Colon (tissue), 2 donors: ENCODE data around the gene B9D1.

Source experiments
- FAIRE-seq: peaks from 2 replicates; lab custom pipeline; 2012; peaks lifted over from hg19 to GRCh38; lab: Jason Lieb, UNC
- donor health status: control.
- donor health status: control.

Gene B9D1

DNA sequence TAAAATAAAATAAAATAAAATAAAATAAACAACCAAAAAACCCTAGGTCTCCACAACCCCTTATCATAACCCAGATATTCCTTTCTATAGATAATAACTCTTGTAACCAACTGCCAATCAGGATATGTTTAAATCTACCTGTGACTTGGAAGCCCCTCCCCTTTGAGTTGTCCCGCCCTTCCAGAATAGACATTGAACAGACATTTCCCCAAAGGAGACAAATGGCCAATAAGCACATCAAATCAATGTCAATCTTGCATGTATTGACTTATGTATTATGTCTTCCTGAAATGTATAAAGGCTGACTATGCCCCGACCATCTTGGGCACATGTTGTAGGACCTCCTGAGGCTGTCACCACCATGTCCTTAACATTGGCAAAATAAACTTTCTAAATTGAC is 14.3 kb upstream of the B9D1 start:
- FAIRE-seq = no peak

DNA sequence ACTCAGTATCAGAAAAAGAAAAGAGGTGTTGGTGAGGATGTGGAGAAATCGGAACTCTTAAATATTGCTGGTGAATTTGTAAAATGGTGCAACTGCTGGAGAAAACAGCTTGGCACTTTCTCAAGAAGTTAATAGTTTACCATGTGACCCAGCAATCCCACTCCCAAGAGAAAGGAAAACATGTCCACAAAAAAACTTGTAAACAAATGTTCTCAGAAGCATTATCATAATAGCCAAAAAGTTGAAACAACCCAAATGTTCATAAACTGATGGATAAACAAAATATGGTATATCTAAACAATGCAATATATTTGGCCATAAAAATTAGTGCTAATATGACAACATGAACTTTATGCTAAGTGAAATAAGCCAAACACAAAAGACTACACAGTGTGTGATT is 13.2 kb upstream of the B9D1 start:
- no peak for FAIRE-seq

DNA sequence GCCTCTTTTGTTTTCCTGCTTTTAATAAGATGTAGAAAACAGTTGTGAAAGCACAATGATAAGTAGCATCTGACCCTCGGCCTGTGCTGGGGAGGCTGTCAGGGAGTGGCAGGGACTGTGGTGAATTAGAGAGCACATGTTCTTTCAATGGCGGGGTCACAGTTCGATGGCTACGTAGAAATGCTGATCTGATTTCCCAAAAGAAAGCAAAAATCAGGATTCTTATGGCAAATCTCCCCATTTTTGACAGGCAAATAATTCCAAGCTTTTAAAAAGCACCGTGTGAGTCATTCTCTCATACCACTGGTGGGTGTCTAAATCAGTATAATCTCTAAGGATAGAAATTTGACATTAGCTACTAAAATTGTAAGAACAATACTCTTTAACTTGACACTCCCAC is 11.6 kb upstream of the B9D1 start:
- no peak for FAIRE-seq

DNA sequence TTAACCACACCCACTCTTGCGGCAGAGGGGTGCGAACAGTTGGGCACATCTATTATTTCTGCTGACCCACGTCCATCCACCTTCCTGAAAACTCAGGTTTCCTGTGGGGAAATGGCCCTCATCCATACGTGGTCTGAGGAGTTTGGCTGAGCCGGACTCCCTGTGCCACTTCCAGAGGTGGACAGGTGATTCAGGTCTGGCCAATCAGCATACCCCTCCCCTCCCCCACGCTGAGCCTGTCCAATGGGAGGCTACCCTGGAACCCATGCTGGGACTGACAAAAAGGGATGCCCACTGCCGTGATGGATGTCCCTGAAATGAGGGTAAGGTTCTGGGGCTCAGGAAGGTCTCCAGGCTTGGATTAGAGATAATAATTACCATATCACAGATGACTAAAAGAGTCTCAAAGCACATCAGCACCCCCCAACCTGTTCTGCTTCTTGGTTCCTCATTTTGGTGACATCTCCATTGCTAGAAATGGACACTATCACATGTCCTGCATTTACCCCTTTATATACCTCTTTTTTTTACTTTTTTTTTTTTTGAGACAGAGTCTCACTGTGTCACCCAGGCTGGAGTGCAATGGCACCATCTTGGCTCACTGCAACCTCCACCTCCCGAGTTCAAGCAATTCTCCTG is 10.5 kb upstream of the B9D1 start:
- no peak for FAIRE-seq

DNA sequence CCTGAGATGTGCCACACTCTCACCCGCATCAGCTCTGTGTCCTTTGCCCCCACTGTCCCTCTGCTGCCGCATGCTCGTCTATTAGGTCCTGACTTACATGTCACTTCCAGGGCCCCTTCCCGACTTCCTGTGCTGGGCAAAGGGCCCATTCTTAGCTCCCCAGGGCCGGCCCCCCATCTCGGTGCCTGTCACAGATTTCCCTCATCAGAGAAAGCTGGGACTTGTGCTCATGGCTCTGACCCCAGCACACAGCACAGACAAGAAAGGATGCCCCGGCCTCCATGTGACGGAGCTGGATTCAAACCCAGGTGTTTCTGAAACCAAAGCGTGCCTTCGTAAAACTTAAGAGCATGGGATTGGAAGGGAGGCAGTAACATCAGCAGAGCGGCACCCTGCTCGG is 9.9 kb upstream of the B9D1 start:
- no peak for FAIRE-seq

DNA sequence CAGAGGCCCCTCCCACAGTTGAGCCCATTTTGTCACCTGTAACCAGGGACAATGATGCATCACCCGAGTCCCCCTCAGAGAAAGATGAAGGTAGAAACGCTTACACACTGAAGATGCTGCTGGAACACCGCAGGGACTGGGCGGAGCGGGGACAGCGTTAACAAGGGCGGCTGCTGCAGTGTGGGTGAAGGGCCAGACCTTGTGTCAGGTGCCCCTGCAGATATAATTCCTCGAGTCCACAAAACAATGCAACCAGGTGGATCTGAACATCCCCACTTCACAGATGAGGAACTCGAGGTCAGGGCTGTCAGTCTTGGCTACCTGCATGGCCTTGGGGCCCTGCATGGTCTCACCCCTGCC is 9.5 kb upstream of the B9D1 start:
- no peak for FAIRE-seq

DNA sequence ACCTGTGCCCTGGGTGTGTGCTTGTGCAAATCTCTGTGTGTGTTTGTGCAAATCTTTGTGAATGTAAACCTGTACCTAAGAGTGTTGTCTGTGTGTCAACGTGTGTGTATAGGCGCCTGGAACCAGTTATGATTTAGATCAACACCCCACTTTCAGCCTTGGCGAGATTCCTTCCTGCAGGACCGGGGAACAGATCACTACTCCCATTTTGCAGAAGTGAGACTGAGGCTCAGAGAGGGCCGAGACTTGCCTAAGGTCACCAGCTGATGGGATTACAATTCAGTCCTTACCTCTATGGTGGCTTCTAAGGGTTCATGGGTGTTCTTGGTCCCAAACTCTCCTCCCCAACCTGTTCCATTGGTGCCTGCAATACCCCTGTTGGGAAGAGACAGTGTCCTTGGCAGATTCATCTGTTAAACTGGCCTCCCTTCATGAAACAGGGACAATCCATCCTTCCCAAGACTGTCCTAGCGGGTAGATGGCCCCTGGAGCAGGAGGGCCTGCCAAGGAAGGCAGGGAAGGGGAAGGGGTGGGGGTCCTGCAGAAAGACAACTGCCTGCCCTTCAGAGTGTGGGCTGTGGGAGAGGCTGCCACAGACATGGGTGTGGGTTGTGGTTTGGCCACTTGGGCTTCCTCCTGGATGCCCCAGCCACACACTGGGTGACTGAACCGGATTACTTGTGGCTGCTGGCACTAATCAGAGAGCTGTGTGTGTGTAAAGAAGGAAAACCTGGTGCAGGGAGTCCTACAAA is 8.9 kb upstream of the B9D1 start:
- no peak for FAIRE-seq

DNA sequence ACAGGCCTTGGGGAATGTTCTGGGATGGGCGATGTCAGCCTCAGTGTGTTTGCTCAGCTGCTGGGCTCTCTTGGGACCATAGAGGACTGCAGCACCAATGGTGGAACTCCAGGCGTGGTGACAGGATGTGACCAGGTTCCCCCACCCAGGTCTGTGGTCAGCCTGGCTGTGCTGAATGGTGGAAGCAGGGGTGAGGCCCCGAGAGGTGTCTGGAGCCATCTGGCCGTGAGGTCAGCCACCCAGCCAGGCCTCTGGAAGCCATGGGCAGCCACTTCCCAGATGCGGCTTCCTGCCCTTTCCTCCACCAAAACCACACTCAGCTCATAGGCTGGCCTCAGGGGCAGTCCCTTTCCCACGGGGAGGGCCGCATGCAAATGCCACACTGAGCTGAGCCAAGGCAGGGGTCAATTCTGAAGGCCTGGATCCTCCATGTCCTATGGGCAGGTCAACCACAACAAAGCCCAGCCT is 8.0 kb upstream of the B9D1 start:
- FAIRE-seq = no peak

DNA sequence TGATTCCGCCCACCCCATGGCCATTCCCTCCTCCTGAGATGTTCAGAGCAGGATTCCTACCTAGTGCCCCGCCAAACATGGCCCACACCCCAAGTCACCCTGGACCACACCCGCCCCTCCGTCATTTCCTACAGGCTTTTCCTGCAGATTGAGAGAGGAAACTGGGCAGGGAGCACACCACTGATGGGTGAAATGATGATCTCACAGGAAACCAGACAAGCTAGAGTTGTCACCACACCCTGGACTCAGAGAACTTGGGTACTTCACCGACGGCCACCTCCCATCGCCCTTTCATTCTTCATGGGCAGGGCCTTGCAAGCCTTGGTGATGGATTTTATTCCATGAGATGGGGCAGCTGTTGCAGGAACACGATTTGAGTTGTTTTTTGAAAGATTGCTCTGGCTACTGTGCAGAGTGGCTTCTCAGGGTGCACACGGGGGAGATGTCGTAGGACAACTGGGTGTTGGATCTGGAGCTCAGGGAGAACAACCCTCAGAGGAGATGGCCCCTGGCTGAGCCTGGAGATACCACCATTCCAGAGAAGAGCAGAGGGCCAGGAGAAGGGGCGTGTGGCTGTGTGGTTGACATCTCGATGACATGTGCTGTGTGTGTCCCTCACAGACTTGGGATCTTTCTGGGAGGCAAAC is 7.4 kb upstream of the B9D1 start:
- FAIRE-seq = no peak

DNA sequence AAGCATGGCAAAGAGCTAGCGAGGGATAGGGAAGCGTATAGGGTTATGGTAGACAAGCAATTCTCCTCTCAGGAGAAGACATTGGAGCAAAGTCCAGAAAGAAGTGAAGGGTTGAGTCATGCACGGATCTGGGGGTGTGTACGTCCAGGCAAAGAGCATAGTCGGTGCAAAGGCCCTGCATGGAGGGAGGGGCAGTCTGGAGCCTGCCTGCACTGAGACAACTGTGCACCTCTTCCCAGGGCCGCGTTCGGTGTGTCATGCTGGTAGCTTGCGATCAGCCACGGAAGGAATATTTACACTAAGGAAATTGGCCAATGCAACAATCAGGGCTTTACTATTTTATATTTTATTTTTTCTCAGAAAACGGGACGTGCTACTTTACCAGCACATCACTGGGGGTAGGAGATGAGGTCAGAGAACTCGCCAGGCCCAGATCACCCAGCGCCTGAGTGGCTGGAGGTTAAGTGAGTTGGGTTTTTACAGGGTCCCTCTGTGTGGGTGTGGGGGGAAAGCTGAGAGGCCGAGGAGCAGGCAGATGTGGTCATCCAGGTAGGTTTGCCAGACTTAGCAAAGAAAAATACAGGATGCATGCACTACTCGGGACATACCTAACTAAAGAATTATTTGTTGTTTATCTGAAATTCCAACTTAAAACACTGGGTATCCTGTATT is 6.7 kb upstream of the B9D1 start:
- no peak for FAIRE-seq

DNA sequence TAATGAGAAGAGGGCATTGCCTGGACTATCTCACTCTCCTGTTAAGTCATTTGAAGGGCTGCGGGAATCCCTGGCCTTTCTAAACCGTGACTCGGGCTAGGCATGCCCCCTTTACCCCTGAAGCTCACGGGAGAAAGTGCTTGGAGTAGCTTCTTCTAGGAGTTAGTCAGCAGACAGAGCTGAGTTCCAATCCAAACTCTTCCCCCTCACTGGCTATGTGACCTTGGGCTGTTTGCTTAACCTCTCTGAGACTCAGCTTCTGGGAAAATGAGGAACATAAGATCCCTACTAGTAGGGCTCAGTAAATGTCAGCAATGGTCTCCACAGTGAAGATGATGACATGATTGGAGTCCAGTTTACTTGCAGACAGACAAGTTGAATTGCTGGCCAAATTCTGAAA is 5.7 kb upstream of the B9D1 start:
- FAIRE-seq = no peak

DNA sequence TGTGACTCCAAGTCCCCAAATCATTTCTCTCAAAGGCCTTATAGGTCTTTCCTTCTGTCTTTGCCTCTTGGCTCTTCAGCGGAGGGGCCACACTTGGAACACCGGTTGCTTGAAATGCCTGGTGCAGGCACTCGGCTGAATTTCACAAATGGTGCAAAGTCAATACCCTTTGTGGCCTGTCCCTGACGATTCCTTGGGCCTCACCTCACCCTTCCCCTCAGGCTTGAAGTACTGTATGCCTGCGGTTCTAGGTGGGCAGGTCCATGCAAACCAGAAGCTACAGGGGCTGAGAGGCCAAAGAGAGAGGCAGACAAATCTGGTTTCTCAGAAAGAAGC is 4.1 kb upstream of the B9D1 start:
- no peak for FAIRE-seq

DNA sequence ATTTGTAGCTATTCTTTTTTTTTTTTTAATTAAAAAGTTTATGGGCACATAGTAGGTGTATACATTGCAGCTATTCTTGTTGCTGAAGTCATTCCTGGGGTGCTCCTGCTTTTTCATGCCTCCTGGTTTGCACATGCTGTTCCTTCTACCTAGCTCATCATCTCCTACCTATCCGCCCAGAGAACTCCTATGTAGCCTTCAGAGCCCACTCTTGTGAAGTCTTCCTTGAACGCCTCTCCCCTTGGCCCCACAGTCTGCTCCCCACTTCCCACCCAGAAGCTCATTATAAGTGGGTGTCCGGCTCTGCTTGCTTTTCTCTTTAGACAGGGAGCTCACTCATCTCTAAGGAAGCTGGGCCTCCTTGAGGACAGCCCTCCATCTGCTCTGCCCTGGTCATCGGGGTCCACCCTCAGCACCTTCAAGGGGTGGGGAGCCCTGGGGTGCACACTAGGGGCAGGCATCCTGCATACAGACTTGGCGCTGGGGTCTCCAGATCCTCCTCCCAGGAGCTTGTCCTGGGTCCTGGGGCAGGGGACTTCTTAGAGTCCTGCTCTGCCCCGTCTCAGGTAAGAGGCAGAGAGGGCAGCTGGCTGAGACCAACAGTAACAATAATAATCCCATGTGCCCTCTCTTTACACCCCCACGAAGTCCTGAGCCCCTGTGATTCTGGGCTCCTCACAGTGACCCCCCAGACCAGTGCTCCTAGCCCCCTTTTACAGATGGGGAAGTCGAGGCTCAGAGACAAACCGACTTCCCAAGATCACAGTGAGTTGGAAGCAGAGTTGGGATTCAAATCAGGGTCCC is 3.5 kb upstream of the B9D1 start:
- no peak for FAIRE-seq

DNA sequence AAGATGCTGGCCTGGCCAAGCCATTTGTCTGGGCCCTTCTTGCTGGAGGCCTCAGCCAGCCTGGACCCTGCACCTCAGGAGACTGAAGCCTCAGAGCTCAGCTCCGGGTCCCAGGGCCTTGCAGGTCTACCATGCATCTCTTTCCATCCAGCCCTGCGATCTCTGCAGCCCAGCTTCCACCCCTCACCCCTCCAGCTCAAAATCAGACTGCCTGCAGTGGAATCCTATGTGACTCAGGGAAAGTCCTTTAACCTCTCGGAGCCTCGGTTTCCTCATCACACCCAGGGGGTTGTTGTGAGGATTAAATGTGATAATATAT is 2.9 kb upstream of the B9D1 start:
- no peak for FAIRE-seq

DNA sequence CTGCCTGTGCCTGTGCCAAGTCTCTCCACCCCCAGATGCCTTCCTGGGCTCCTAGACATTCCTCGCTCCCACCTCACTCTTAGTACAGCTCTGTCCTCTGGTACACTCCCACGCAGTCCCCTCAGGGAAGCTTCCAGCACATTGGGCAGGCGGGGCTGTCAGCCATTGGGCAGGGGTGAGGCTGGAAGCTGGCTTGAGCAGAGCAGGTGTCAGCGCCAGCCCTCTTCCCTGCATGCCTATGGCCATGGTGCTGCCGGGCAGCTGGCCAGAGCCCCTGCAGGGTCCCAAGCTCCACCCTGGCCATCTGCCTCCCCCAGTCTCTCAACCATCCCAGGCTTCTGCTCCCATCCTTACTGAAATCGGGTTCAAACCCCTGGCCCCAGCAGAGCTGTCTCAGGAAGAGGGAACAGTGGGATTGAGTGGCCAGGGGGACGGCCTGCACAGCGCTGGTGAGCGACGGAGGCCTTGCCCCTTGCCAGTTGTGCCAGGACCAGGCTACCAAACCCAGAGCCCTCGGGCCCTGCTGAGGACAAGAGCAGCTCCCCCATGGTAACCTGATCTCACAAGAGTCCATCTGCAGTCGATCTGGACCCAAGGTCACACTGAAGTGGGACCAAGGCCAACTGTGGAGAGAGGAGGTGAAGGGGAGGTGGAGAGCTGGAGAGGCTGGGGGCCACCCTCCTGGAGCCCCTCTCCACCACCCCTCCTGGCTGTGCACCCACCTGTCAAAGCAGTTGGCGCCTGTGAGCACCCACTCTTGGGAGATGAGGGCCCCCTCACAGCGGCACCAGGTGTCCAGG is 2.4 kb upstream of the B9D1 start:
- FAIRE-seq = no peak

DNA sequence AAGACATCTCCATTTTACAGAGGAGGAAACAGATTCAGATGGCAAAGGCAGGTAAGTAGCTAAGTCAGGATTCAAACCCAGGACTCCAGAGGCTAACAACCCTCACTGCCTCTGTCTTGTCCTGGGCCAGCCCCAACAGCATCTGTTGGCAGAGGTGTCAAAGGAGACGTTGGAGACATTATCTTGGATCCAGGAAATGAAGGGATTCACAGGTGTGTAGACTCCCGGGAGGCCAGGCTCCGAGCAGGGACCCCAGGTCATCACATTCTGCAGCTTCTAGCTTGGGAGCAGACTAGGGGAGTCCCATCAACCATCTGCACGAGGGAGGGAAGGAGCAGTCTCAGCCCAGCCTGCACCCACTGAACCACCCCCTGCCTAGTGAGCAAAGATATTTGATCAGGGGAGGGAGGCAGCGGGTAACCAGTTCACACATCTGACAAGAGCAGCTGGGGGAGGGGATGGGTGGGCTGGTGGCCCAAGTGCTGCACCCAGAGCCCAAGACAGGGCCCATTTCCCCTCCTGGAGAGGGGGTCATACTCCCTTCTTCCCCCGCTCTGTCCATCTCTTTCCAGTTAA is 1.0 kb upstream of the B9D1 start:
- FAIRE-seq = no peak

DNA sequence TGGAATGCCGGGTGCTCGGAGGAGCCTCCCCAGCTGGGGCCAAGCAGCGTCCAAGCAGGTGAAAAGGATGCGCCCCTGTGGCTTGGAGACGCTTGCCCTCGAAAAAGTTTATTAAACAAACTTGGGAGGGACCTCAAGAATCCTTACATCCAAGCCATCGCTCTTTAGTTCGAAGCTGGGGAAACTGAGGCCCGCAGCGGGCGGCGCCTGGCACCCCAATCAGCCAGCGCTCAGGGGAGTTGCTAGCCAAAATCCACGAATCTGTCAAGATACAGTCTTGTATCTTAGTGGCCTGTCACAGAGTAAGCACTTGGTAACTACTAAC is 553 bp upstream of the B9D1 start:
- no peak for FAIRE-seq

DNA sequence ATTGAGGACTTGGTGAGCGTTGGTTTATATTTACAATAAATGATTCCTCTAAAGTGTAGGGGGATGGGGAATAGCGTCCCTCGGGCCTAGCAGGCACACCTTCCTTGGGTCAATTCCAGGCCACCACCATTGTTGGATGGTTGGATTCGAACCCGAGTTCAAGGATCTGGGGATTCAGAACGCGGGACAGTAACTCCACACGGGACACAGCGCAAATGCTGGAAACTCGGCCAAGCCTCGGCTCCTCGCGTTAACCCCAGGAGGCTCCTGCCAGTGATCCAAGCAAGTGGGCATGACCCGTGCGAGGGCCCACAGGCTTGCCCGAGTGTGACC is 613 bp downstream of the B9D1 start:
- no peak for FAIRE-seq

DNA sequence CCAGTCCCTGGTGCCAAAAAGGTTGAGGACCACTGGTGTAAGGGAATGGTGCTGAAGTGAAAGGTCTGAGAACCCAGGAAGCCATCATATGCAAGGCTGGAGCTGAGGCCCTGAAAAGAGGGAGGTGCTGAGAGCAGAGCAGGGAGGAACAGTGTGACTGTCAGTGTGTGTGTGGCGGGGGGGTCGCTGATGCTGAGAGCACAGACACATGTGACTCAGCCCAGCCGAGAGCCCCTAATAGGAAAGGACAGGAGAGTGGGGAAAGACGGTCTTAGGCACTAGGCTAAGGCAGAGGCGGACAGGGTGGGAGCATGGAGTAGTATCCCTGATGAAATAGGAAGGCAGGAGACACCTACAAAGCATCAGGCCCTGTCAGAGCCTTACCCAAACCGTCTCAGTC is 1.2 kb downstream of the B9D1 start:
- FAIRE-seq = no peak

DNA sequence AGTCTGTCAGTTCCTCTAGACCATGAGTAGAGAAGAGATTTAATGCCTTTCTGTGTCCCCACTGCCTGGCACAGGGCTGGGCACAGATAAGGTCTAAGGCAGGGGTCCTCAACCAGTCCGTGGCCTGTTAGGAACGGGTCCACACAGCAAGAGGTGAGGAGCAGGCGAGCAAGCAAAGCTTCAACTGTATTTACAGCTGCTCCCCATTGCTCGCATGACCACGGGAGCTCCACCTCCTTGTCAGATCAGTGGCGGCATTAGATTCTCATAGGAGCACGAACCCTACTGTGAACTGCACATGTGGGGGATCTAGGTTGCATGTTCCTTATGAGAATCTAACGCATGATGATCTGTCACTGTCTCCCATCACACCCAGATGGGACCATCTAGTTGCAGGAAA is 1.8 kb downstream of the B9D1 start:
- FAIRE-seq = no peak

DNA sequence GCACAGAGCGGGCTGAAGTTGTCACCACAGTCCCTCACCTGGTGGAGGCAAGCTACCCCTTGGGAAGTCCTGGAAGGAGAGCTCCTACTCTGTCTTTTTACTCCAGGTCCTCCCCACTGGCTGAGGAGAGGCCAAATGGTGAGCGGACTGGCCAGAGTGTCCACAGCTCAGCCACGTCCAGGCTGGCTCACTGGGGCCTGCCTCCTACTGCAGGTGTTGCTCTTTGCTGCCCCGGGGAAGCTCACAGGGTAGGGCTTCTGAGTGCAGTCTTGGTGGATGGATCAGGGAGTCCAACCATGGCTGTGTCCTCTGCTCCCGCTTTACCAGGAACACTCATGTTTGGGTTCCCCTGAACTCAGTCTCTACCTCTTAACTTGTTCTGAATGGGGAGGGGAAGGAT is 2.7 kb downstream of the B9D1 start:
- FAIRE-seq = no peak

DNA sequence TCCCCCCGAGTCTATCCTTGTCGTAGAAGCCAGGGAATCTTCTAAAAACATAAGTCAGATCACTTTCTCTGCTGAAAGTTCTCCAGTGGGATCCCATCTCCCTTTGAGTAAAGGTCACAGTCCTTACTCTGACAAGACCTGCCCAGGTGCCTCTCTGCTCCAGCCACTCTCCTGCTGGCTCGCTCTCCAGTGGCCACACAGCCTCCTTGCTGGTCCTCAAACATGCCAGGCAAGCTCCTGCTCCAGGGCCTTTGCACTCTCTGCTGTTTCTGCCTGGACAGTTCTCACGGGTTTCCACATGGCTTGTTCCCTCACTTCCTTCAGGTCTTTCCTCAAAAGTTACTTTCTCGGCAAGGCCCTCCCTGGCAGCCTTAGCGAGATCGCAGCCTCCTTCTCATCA is 3.4 kb downstream of the B9D1 start:
- no peak for FAIRE-seq
